AML-193 (cell line): ENCODE data around the gene SMAD7.

Experiments used
- DNase-seq, 2 experiments: peaks; one replicate each; lab custom pipeline; 2025; lab: John Stamatoyannopoulos, UW

The SMAD7 gene

GRCh38 chr18:48929941-48930713, 20.6 kb downstream of the SMAD7 start:
- no peak for DNase-seq

- DNase-seq, result no peak
Measured at GRCh38 chr18:48929212-48929612, 21.6 kb downstream of the SMAD7 start.

GRCh38 chr18:48928787-48929186, 22.0 kb downstream of the SMAD7 start:
- DNase-seq, result no peak

GRCh38 chr18:48927286-48928080, 23.3 kb downstream of the SMAD7 start:
- DNase-seq, result no peak

- no peak for DNase-seq
Measured at GRCh38 chr18:48926420-48926857, 24.3 kb downstream of the SMAD7 start.

GRCh38 chr18:48925491-48925780, 25.3 kb downstream of the SMAD7 start:
- no peak for DNase-seq

- DNase-seq, result no peak
Measured at GRCh38 chr18:48924630-48925490, 25.9 kb downstream of the SMAD7 start.

- DNase-seq, result no peak
Measured at GRCh38 chr18:48923746-48924629, 26.8 kb downstream of the SMAD7 start.

- DNase-seq, result no peak
Measured at GRCh38 chr18:48922801-48923730, 27.7 kb downstream of the SMAD7 start.

- DNase-seq, result no peak
Measured at GRCh38 chr18:48922226-48922800, 28.5 kb downstream of the SMAD7 start.

- DNase-seq, result no peak
Measured at GRCh38 chr18:48921305-48922225, 29.2 kb downstream of the SMAD7 start.

GRCh38 chr18:48920408-48921038, 30.2 kb downstream of the SMAD7 start:
- DNase-seq, result no peak

GRCh38 chr18:48919547-48919946, 31.2 kb downstream of the SMAD7 start:
- DNase-seq, result no peak

- DNase-seq, result no peak
Measured at GRCh38 chr18:48918660-48919456, 31.9 kb downstream of the SMAD7 start.

- DNase-seq, result no peak
Measured at GRCh38 chr18:48917579-48918517, 32.9 kb downstream of the SMAD7 start.

- no peak for DNase-seq
Measured at GRCh38 chr18:48915626-48916425, 34.9 kb downstream of the SMAD7 start.
